NCI-H748 (cell line): Measurements from ENCODE around the gene COMMD10.

Source experiments
- DNase-seq: peaks from one replicate; lab custom pipeline; 2025; ENCODE audit not compliant: unreplicated experiment; lab: John Stamatoyannopoulos, UW

Gene COMMD10

DNA sequence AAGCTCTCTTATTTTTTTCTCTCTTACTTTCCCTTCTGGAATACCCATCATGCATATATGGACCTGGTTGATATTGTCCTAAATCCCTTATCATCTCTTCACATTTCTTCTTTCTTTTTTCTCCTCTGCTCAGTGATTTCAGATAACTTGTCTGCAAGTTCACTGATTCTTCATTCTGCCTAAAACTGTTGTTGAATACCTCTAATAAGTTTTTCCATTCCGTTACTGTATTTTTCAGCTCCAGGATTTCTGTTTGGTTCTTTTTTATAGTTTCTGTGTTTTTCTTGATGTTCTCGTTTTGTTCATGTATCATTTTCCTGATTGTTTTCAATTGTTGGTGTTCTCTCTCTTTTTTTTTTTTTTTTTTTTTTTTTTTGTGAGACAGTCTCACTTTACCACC lies 203.7 kb downstream of the COMMD10 start:
- DNase-seq, result no peak

DNA sequence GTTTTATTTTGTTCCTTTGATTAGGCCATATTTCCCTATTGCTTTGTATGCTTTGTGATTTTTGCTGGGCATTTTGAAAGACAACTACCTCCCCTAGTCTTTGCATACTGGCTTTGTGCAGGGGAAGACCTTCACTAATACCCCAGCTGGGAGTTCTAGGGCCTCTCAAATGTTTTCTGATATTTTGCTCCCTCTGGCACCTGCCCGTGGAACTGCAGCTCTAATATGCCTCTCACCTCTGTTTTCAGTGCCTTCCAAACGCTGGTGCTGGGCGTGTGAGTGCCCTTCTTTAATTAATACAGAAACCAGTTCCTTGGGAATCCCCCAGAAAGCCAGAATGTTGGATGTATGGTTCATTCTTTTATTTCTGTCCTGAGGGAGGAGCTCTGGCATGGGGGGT lies 204.5 kb downstream of the COMMD10 start:
- DNase-seq, result peak; percentile 2

DNA sequence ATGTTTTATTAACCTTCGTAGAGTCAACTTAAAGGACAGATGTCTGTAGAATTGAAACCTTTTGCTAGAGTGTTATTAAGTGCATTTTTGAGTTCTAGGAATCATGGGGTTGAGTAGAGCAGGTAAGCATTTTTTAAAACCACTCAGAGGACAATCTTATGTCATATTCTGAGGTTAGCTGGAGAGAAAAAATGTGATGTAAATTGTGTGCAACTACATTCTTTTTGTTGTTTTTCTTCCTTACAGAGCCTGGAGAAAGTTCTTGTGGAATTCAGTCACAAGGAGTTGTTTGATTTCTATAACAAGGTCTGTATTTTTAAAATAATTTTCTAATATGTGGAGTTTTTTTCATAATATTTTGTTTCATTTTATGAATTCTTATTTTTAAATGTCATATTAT lies 206.4 kb downstream of the COMMD10 start:
- DNase-seq, result no peak

DNA sequence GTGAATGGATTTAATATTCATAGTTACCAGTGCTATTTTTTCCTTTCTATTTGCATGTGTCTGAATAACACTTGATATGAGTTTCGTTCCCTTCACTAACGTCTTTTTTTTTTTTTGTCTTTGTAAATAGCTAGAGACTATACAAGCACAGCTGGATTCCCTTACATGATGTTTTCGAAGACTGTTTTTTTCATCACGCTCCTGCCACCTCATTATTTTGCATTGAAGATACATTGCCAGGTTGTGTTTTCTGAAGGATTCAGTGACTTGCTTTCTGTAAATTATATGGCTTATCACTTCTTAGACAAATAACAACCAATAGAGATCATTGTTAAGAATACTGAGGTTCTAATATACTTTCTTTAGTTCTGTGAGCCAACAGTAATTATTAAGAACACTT lies 207.5 kb downstream of the COMMD10 start:
- no peak for DNase-seq

DNA sequence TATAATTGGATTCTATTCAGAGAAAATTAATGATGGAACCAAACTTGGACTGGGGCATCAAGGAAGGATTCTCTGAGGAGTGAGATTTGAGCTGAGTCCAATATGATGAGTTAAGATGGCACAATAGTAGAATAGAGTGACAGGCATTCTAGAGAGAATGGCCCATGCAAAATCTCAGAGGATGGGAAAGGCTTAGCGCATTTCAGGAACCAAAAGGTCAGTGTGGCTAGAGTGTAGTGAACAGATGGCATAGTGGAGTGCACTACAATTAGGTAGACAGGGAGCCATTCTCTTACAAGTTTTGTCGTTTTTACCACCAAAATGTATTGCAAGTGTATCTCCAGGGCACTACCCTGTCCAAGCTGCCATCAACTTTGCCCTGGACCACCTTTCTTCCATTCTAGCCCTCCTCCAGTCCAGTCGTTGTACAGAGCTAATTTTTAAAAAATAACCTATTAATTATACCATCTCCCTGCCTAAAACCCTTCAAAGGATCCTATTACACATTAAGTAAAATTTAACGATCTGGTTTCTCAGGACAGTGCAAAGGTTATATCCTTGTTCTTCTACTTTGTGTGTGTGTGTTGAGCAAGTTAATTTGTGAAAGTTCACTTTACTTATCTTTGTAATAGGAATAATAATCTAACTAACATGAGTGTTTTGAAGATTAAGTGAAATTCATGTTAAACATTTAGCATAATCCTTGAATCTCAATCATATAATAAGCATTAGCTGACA lies 211.7 kb downstream of the COMMD10 start:
- DNase-seq, result no peak

DNA sequence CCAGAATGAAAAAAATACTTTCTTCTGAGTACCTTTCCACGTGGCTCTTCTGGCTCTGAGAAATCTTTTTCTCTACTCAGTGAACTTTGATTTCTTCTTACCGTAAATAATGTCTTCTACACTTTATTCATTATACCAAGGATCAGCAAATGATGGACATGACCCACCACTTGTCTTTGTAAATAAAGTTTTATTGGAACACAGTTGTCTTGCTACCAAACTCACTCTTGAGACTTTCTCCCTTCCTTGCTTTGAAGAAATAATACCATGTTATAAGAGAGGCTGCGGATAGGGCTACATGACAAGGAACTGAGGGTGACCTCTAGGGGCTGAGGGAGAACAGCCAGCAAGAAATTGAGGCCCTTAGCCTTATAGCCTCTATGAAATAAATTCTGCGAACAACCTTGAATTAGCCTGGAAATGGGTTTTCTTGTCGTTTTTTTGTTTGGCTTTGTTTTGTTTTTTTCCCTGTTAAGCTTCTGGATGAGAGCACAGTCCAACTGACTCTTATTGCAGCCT lies 212.5 kb downstream of the COMMD10 start:
- no peak for DNase-seq

DNA sequence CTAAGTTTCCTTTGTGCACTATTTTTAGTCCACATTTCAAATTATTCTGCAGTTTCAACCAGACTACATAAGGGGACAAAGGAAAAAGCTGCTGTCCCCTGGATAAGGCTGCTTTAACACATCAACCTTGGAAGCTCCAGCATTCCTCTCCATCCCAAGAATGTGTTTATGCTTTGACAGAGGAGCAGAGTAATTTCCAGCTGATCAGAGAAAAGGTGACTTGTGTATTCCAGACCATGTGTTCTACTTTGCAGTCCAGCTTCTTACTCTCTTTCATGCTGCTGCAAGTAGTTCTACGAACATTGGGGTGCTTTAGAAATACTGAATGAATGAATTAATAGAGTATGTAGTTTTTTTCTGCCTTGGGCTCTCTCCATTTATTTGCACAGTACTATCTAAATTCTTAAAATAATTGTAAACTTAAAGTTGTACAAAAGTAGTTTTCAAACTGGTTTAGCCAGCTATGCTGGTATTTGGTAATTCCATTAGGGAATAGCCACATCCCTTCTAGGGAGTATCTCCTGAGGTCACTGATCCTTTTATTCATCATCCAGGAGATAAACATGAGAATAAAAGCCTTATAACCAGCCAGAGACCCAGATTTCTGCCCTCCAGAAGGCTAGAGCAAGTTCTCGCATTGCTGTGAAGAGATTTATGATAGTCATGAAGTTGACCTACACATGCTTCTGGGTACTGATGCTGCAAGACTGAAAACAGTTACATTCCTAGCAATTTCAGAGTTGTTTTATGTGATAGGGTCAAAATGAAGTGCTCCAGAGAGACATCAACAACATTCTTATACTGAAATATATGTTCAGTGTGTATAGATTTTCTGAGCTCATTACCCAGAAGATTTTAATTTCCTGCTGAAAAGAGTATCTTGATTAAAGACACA lies 215.2 kb downstream of the COMMD10 start:
- DNase-seq, result no peak

DNA sequence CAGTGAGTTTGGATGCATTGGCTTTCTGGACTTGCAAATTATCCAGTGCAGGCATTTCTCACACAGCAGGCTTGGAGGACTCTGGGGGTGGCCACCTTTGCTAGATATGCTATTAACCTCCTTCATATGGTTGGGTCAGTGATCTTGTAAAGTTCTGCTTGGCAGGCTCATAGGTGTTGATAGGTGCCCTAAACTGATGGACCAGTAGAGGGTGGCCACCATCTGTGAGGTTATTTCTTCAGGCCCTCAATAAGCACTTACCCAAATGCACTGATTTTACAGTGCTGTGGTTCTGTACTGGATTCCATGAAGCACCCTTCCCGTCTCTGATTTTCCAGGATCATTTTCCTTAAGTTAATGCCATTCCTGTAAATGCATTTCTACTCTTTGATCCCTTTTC lies 216.3 kb downstream of the COMMD10 start:
- DNase-seq, result no peak

- DNase-seq, result peak; percentile 72
Observed at GRCh38 chr5:116303340-116303739, 218.5 kb downstream of the COMMD10 start.

DNA sequence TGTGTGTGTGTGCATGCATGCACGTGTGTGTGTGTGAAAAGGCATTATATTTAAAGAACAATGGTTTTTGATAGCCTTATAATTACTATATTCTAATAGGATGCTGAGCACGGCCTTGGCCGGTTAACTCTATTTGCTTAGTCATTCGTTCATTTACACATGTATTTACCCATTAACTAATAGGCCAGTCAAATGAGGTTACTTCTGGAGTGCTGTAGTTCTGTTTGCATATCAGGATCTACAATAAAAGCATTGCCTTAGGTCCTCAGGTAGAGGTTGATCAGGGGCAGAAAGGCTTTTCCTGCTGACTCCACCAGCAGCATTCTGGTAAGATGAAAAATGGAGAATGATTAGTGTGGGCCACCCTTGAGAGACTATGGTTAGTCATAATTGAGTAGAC lies 219.0 kb downstream of the COMMD10 start:
- DNase-seq, result peak; percentile 96

DNA sequence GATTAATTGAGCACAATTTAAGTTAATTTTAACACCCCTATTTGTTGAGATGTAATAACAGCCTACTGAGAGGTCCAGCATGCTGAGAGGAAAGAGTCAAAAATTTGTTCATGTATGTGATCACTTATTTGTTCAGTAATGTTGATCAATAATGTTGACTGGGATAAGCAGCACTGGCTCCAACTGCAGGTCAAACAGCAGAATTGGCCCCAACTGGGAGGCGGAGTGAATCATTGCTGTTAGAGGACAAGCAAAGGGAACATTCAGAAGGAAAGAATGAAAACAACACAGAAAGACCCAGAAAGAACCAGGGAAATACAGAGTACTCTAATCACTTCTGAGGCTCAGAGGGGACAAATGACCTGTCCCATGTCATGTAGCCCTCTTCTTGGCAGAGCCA lies 221.1 kb downstream of the COMMD10 start:
- DNase-seq, result no peak

GRCh38 chr5:116306846-116307245 lies 222.0 kb downstream of the COMMD10 start:
- no peak for DNase-seq

DNA sequence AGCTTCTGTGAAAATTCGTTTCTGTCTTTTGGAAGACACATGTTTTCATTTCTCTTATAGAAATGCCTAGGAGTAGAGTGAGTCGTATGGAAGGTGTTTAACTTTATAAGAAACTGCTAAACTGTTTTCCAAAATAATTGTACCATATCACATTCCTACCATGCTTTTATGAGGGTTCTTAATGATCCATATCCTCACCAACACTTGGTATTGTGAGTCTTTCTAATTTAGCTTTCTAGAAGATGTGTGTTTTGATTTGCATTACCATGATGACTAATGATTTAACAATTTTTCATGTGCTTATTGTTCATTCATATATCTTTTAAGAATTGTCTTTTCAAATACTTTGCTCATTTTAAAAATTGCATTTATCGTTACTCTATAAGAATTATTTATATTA lies 223.6 kb downstream of the COMMD10 start:
- DNase-seq, result peak; percentile 19

DNA sequence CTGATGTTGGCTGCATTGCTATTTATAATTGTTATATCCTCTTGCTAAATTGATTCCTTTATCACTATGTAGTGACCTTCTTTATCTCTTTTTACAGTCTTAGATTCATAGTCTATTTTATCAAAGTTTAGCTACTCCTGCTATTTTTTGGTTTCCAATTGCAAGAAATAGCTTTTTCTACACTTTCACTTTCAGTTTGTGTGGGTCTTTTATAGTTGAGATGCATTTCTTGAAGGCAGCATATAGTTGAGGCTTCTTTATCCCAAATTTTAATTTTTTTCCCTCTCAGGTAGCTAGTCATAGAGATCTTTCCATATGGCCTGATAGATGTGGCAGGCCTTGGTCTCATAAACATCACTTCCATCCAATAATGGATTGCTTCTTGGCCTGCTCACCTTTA lies 228.5 kb downstream of the COMMD10 start:
- no peak for DNase-seq

- DNase-seq, result no peak
Observed at GRCh38 chr5:116315531-116315930, 230.7 kb downstream of the COMMD10 start.

DNA sequence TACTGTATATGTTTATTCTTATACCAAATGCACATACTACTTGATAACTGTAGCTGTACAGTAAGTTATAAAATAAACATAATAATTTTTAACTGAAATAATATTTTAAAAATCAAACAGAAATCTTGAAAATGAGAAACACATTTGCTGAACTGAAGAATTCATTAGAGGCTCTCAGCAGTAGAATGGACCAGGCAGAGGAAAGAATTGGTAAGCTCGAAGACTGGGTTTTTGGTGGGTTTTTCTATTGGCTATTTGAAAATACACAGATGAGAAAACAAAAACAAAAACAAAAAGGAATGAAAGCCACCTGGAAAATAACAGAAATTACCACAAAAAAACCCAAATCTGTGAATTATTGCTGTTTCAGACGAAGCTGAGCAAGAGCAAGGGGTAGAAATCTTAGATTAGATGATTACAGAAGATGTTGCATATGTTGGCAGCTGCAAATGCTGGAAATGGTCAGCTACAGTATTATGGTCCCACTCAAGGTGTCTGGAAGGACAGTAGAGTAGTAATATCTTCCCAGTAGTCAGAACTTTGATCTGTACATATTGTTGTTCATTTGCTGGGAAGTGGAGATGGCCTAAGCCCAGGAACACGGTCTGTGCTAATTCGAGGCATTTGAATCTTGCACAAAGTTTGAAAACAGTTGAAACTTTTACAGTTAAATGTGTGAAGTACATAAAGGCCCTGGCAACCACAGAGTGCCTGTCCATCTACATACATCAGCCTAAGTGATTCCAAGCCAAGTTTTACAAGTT lies 233.4 kb downstream of the COMMD10 start:
- no peak for DNase-seq

DNA sequence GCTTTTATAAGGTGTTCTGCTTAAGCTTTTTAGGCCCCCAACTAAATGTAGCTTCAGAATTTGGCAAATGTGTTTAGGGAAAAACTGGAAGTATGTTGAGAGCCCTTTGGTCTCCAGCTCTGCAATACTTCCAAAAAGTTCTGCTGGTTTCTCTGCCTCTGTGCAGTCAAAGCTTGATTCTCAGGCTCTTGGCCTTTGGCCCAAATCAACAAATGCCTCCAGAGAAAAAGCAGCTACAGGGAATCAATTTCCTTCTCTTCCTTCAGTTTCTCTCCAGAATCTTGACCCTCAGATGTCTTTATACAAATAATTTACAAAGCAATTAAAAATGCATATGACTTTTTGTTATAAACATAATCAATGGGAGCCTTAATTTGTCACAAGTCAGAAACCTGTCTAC lies 235.7 kb downstream of the COMMD10 start:
- no peak for DNase-seq

DNA sequence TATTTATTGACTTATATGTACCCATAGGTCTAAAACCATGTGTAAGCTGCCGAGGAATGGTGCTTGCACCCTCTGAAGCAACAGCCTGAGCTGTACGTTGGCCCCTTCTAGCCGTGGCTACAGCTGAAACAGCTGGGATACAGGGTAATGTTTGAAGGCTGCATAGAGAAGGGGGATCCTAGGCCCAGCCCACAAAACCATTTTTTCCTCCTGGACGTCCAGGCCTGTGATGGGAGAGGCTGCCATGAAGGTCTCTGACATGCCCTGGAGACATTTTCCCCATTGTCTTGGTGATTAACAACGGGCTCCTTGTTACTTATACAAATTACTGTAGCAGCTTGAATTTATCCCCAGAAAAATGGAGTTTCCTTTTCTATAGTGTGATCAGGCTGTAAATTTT lies 244.7 kb downstream of the COMMD10 start:
- DNase-seq, result no peak

GRCh38 chr5:116340799-116341198 lies 256.0 kb downstream of the COMMD10 start:
- no peak for DNase-seq
